Stimulated activated CD8-positive, alpha-beta memory T cell treated with anti-CD3 and anti-CD28 coated beads, Interleukin-2, amount 100 ng/mL, for 48 hours (primary cell): ENCODE results near the gene TSC2.
"Not testable (repeated sequence)": the region's sequence is repeated elsewhere in the genome, so short reads cannot be mapped to it uniquely, and the experiment has no call there.

Source experiments
- DNase-seq, 2 donors: peaks; one replicate each; pipeline ENCODE4 v3.0.0-alpha.2; 2020; ENCODE audit warnings: low read depth in 2 of 2

TSC2 gene

GRCh38 chr16:2030036-2030435 is 17.7 kb upstream of the TSC2 start:
- no peak for DNase-seq

GRCh38 chr16:2031081-2031577 is 16.7 kb upstream of the TSC2 start:
- DNase-seq = no peak

- no peak for DNase-seq
Measured at GRCh38 chr16:2032285-2033056, 15.3 kb upstream of the TSC2 start.

- DNase-seq = no peak
Measured at GRCh38 chr16:2033057-2033908, 14.5 kb upstream of the TSC2 start.

- not testable (repeated sequence) for DNase-seq
Measured at GRCh38 chr16:2033909-2034695, 13.7 kb upstream of the TSC2 start.

- no peak for DNase-seq
Measured at GRCh38 chr16:2034696-2035430, 12.9 kb upstream of the TSC2 start.

- no peak for DNase-seq
Measured at GRCh38 chr16:2035431-2036199, 12.2 kb upstream of the TSC2 start.

GRCh38 chr16:2036200-2036966 is 11.4 kb upstream of the TSC2 start:
- no peak for DNase-seq

GRCh38 chr16:2037115-2037514 is 10.7 kb upstream of the TSC2 start:
- no peak for DNase-seq

GRCh38 chr16:2037647-2038381 is 10.0 kb upstream of the TSC2 start:
- DNase-seq = no peak

- DNase-seq = no peak
Measured at GRCh38 chr16:2038382-2039231, 9.2 kb upstream of the TSC2 start.

- no peak for DNase-seq
Measured at GRCh38 chr16:2039274-2040031, 8.3 kb upstream of the TSC2 start.

- DNase-seq = no peak
Measured at GRCh38 chr16:2040041-2040786, 7.6 kb upstream of the TSC2 start.

GRCh38 chr16:2040787-2041522 is 6.8 kb upstream of the TSC2 start:
- no peak for DNase-seq

- no peak for DNase-seq
Measured at GRCh38 chr16:2042171-2042985, 5.4 kb upstream of the TSC2 start.
